CD4-positive, alpha-beta T cell treated with Interleukin-21 for 1 hour (primary cell): Measurements from ENCODE around the gene EFCAB8.

ENCODE experiments used
- DNase-seq: peaks from one replicate; pipeline ENCODE4 v3.0.0-alpha.2; 2020

The EFCAB8 gene

GRCh38 chr20:32991383-32991782 is 132.7 kb downstream of the EFCAB8 start:
- DNase-seq = no peak

DNA sequence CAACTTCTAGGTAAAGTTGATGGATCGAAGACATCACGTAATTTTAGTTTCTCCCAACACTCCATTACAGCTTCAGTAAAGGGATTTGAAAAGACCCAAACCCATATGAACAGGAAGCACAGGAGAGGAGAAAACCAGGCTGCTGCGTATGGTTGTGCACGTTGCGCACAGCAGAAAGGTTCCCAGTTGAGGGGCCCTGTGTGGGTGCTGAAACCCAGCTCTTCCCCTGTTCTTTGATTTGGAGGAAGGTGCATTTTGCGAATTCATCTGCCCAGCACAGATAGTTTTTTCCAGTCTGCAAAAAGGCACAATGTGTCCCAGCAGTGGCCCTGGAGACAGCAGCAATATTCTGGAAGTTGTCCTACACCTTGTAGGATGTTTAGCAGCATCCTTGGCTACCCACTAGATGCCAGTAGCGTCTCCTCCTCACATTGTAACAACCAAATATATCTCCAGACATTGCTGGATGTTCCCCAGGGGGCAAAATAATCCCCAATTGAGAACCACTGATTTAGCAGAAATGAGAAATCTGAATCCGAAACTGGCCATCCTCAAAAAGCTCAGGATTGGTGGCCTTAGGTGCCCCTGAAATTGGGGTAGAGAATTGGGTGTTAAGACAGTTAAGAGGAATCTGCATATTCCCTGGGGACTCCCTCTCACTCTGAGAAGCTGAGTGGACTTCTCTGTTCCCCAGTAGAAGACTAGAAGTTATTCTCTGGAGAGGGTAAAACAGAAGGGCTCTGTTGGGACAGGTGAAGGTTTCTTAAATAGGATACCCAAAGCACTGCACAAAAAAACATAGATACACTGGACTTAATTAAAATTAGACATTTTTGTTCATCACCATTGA is 133.3 kb downstream of the EFCAB8 start:
- no peak for DNase-seq

DNA sequence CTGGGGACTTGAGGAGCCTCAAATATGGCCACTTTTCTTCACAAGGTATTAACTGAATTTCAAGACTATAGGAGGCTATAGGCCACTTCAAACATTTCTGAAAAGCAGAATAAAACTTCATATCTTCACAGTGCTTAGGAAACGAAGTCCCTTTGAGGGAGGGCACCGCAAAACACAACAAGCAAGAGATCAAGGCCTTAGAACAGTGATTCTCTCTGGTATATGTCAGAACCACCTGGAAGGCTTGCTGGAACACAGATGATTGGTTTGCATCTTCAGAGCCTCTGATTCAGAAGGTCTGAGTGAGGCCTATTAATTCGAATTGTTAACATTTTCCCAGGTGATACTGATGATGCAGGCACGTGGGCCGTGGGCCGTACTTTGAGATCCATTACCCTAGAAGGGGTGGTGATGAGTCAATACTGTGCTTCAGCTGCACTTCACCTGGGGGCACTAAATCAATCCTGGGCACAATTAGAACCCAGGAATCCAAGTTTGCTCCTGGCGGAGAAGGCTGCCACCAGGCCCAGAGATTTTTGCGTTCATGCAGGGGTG is 134.8 kb downstream of the EFCAB8 start:
- no peak for DNase-seq

DNA sequence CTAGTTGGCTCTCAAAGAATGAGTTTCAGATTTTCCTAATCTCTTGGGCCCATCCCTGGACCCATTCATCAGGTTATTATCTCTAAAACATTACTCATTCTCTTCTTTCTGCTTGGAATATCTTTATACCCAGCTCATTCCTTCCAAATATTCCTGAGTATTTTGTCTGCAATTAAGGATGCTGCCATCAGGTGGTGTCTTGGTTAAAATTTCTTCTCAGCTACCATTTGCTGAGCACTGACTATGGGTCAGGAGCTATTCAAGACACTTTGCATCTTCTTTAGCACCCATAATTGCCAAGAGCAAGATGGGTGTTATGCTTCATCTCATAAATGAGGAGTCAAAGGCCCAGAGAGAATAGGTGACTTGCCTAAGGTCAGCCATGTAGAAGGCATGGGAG is 137.1 kb downstream of the EFCAB8 start:
- DNase-seq = no peak

- DNase-seq = no peak
These were observed 138.7 kb downstream of the EFCAB8 start for GRCh38 chr20:32997431-32997830.

GRCh38 chr20:32999603-33000250 is 141.0 kb downstream of the EFCAB8 start:
- DNase-seq = no peak

- no peak for DNase-seq
These were observed 142.2 kb downstream of the EFCAB8 start for GRCh38 chr20:33000802-33001466.

DNA sequence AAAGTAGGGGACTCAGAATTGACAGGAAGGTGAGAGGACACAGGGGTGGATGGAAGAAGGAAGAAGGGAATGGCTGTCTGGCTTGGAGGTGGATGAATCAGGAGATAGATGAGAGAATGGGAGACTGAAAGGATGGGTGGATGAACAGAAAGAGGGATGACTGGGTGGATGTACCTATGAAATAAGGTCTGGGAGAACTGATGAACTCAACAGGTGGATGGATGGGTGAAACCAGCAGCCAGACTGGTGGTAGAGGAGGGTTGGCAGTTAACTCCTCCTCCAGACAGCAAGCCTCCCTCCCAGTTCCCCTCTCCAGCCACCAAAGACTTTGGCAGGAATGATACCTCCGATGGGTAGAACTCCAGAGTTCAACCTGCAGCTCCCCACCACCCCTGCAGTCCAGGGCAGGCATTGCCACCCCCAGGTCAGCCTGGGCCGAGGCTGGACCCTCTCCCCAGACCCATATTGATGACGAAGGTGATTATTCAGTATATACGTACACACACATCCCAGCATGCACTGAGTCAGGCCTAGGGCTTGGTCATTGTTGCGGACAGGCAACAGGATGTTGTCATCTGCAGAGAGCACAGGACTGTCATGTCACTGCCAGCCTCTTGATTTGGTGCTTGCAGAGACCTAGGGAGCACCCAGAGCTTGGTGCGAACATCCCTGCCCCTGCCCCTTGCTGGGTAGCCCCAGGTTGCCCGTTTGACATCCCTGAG is 143.5 kb downstream of the EFCAB8 start:
- DNase-seq = no peak

GRCh38 chr20:33004141-33004751 is 145.5 kb downstream of the EFCAB8 start, which contains the start of gene SUN5:
TSS of gene SUN5 (minus strand) at chr20:33004433. CDS start at chr20:33004340, 93 bp downstream.
- DNase-seq = no peak

DNA sequence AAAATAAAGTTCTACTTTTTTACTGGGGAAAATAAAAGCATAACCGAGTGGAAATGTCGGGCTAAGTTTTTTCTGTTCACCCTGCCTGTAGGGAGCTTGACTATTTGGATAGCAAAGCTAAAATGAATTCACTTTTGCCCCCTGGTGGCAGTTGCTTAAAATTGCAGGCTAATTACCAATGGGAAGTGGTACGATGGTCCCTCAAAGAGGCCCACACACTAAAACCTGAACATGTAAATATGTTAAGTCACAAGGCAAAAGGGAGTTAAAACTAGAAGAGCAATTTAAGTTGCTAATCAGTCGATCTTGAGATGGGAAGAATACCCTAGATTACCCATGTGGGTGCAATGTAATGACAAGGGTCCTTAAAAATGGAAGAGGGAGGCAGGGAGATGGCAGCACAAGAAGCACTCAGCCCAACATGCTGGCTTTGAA is 146.4 kb downstream of the EFCAB8 start:
- DNase-seq = peak; percentile 51

- DNase-seq = no peak
These were observed 147.4 kb downstream of the EFCAB8 start for GRCh38 chr20:33005908-33006775.

DNA sequence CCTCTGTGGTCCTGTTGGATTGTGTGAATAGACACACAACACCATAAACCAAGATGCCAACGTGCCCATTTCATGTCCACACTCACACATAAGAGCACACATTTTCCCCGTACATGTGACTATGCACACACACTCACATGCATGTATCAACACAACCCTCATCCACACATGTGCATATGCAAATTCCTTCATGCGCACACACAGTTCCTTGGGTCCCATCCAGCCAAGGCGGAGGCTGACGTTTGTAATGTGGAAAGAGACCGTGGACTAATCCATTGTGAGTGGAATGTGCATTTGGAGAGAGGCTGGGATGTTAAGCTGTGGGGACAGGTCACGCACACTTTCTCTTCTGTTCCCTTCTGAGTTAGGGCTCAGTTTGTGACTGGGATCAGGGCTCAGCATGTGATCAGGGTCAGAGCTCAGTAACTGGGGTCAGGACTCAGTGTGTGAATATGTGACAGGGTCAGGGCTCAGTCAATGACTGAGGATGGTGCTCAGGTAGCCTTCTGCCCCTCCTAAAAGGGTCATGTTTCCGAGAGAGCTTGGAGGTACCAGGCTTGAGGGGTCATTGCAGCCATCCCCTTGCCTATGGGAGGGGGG is 148.2 kb downstream of the EFCAB8 start:
- DNase-seq = no peak

DNA sequence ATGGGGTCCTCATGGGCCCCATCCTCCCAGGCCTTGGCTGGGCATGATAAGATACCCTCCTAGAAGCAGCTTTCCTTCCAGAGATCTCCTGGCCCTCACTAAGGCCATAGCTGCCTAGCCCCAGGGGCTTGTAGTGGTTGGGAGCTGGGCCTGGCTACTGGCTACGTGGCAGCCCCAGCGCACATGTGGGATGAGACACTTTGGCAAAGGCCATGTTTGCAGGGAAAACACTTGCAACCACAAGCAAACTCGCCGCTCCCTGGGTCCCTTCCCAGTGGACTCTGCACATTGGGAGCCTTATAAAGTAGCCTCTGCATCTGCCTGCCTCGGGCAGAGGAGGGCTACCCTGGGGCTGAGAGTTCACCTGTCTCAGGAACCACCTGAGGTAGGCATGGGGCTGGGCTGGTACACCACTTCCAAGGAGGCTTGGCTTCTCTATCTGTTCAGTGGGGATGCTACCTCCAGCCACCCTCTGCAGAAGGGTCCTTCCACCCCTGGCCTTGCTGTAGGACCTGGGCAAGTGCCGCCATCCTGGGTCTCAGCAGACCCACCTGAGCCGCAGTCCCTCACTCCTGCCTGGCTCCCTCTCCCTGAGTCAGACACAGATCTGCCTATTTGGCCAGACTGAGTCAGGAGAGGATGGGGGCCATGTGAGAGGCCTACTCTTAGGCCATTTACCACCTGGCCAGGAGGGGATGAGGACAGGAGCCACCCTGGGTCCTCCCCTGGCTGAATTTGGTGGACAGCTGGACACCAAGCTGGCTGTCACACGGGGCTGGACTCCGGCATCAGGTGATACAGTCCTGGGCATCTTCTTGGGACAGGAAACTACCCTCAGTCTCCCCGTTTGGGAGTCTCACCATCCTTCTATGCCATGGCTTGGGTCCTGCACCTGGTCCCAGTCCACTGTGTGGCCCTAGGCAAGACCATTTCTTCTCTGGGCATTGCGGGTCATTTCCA is 148.9 kb downstream of the EFCAB8 start, which contains the start of gene BPIFB2:
Gene BPIFB2 (plus strand): TSS at position 329 of the 960 bp plus-strand sequence. CDS start 871 bp downstream, outside the sequence.
- DNase-seq = no peak

- DNase-seq = no peak
These were observed 149.9 kb downstream of the EFCAB8 start for GRCh38 chr20:33008336-33009213.

- DNase-seq = no peak
These were observed 150.8 kb downstream of the EFCAB8 start for GRCh38 chr20:33009214-33010132.

GRCh38 chr20:33010133-33010504 is 151.4 kb downstream of the EFCAB8 start:
- DNase-seq = no peak
